GM12874 (cell line): Measurements from ENCODE around the gene LSM14B.

Experiments
- CTCF ChIP-seq: IDR thresholded peaks from 2 replicates; pipeline ENCODE4 v1.5.1; 2011; ENCODE audit warnings: low read depth, mild to moderate bottlenecking, control low read depth, low read length, moderate library complexity; ENCODE audit not compliant: insufficient read depth

LSM14B gene

DNA sequence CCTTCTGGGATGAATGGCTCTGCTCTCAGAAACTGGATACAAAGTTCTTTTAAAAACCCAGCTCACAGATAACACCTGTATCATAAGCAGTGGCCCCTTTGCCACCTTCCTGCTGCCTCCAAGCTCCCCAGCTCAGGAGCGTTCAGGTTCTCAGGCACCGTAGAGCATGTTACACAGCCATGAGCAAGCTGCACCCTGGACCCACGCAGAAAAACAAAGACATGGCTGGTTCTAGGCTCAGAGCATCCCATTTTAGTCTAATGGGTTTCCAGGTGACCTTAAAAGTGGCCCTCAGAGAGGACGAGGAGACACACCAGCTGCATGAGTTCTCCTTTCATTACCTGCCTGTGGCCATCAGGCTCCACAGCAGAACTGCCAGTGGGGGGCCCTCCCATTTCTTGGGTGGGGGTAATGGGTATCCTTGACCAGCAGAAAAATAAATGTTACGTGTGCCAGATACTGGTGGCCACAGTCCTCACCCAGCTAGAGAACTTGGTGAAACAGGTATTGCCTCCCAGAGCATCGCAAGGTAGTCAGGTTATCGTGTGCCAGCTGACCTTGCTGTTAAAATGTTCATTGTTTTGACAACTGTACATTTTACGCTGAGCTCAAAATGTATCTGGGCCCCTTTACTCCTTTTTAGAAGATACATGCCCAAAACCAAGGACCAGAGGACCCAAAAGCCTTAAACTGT lies 13.4 kb downstream of the LSM14B start:
- TF ChIP-seq CTCF, result no peak

- TF ChIP-seq CTCF, result peak; percentile 71
Observed at GRCh38 chr20:62136283-62137091, 14.2 kb downstream of the LSM14B start.

- TF ChIP-seq CTCF, result no peak
Observed at GRCh38 chr20:62137092-62137384, 14.8 kb downstream of the LSM14B start.

DNA sequence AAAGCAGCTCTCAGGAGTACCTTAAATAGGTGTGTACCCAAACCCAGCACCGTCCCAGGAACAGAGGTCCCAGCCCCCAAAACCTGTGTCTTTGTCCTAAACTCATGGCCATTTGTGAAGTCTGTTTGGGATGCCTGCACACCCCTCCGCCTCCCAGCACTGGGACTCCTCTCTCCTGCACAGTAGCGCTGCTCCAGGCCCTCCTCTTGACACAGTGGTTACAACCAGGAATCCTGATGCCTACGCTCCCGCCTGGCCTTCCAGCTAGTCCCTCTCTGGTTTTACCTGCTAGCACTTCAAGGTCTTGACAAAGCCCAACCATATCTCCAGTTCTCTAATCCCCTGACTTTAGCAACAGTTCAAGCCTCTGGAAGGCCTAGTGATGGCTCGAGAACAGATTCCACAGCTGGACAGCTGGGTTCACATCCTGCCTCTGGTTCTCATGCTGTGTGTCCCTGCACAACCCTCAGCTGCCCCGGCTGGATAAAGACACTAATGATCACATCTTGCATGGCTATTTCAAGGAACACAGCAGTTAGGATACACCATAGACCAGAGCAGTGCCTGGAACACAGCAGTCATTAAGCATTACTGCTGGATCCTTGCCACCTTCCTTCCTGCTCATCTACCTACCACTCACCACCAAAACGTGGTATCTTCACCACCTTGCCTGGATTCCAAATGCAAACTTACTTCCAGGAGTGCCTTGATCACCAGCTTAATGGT lies 15.4 kb downstream of the LSM14B start:
- TF ChIP-seq CTCF, result no peak

DNA sequence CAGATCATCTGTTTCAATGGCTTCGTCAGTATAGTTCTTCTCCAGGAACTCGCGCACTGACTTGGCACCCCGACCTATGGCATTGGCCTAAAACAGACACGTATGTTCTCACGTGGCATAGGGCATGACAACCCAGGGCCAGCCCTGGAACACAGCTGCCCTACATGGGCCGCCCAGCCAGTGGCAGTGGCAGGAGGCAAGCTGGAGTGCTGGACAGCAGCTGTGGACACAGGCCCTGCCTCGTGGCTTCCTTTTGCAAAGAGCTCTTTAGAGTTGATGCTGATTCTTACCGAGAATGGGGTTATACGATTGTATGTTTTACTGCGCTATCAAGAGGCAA lies 15.9 kb downstream of the LSM14B start:
- no peak for TF ChIP-seq CTCF

DNA sequence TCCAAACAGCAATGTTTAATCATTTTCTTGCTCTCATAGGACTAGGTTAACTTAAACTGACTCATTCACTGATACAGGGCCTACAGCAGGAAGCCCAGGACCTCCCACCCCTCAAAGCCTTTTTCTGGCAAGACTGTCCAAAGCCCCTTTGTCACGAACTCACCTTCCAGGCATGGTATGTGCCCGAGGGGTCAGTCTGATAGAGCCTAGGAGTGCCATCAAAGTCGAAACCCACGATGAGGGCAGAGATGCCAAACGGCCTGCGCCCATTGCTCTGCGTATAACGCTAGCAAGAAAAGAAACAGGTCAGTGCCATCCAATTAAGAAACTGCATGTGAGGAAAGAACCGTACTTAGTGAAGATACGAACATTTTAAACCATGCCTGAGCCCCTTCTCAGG lies 16.6 kb downstream of the LSM14B start:
- TF ChIP-seq CTCF, result no peak

DNA sequence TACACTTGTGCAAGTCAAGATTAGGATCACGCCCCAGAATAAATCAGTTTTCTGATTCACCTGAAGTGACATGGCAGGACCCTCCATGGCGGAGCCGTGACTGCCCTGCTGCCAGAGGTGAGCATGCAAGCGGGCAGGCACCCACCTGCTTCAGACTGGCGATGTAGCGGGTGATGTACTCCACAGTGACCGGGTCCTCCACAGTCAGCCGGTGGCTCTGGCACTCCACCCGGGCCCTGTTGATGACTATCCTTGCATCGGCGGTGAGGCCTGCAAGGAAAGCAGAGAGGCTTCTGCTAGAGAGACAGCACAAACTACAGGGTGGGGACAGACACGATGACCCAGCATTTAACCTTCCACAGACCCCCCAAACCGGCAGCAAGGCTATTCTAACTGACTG lies 17.4 kb downstream of the LSM14B start:
- no peak for TF ChIP-seq CTCF
